Neural progenitor cell (in vitro differentiated cells): ENCODE measurements around the gene TTC9. TPM values are rescaled to one million over a fixed set of nuclear protein-coding genes. Genes with fewer than 3 reads are reported as not detected.

Experiments used
- DNase-seq: peaks from one replicate; pipeline ENCODE4 v3.0.0-alpha.2; 2016; ENCODE audit warnings: low spot score
- H2AFZ ChIP-seq: fragments of 200-600 bp; sonication (generic); replicated peaks from 2 replicates; pipeline ENCODE4 v1.6.1; 2016; ENCODE audit warnings: antibody characterized with exemption
- H3F3A ChIP-seq: fragments of 200-600 bp; sonication (generic); 2 replicates; pipeline ENCODE4 v1.6.1; 2016; ENCODE audit warnings: antibody characterized with exemption, low read depth
- H3K27ac ChIP-seq: fragments of 200-600 bp; sonication (generic); 2 replicates; pipeline ENCODE4 v1.5.1; 2016; ENCODE audit warnings: mild to moderate bottlenecking
- H3K27me3 ChIP-seq: fragments of 200-600 bp; sonication (generic); 2 replicates; pipeline ENCODE4 v1.6.1; 2016; ENCODE audit warnings: mild to moderate bottlenecking, moderate library complexity
- H3K36me3 ChIP-seq: fragments of 200-600 bp; sonication (generic); 2 replicates; pipeline ENCODE4 v1.5.1; 2016
- H3K4me1 ChIP-seq: fragments of 200-600 bp; sonication (generic); 2 replicates; pipeline ENCODE4 v1.6.1; 2016; ENCODE audit warnings: mixed run types
- H3K4me2 ChIP-seq: fragments of 200-600 bp; sonication (generic); 2 replicates; pipeline ENCODE4 v1.6.1; 2016
- H3K4me3 ChIP-seq: fragments of 200-600 bp; sonication (generic); 2 replicates; pipeline ENCODE4 v1.5.1; 2016
- H3K79me2 ChIP-seq: fragments of 200-600 bp; sonication (generic); 2 replicates; pipeline ENCODE4 v1.6.1; 2016; ENCODE audit warnings: low read depth
- H3K9ac ChIP-seq: fragments of 200-600 bp; sonication (generic); 2 replicates; pipeline ENCODE4 v1.6.1; 2016
- H3K9me3 ChIP-seq: fragments of 200-600 bp; sonication (generic); 2 replicates; pipeline ENCODE4 v1.5.1; 2016; ENCODE audit warnings: low read depth
- H4K20me1 ChIP-seq: fragments of 200-600 bp; sonication (generic); 2 replicates; pipeline ENCODE4 v1.6.1; 2016; ENCODE audit warnings: low read depth
- H3K27ac Mint-ChIP-seq: 3 replicates; pipeline ENCODE4 v1.8.0; 2021; ENCODE audit warnings: mixed read lengths
- H3K27me3 Mint-ChIP-seq: 2 replicates; pipeline ENCODE4 v1.8.0; 2022; ENCODE audit warnings: low read depth, mild to moderate bottlenecking, inconsistent platforms, moderate library complexity, mixed read lengths; ENCODE audit not compliant: insufficient read depth
- H3K36me3 Mint-ChIP-seq: 3 replicates; pipeline ENCODE4 v1.8.0; 2021; ENCODE audit warnings: mixed read lengths
- H3K4me1 Mint-ChIP-seq: 3 replicates; pipeline ENCODE4 v1.8.0; 2021; ENCODE audit warnings: mixed read lengths
- H3K4me3 Mint-ChIP-seq: 3 replicates; pipeline ENCODE4 v1.8.0; 2021; ENCODE audit warnings: mild to moderate bottlenecking, moderate library complexity, mixed read lengths
- H3K9me3 Mint-ChIP-seq: 3 replicates; pipeline ENCODE4 v1.8.0; 2020; ENCODE audit warnings: mixed read lengths
- EZH2 ChIP-seq: fragments of 200-600 bp; sonication (generic); IDR thresholded peaks from 2 replicates; pipeline ENCODE4 v1.6.1; 2017; ENCODE audit warnings: antibody characterized with exemption, mild to moderate bottlenecking, moderate library complexity
- EZH2phosphoT487 ChIP-seq: fragments of 200-600 bp; sonication (generic); IDR thresholded peaks from 2 replicates; pipeline ENCODE4 v1.6.1; 2017; ENCODE audit warnings: antibody characterized with exemption
- total RNA-seq: library from RNA; depleted of rRNA; stranded (reverse); fragments of >200 nt; gene quantifications from 2 replicates; pipeline ENCODE4 v1.2.3, GENCODE V29; 2015; ENCODE audit warnings: low replicate concordance
- TF ChIP-seq, protein P1 (sequence below): fragments of 200-600 bp; sonication (generic); IDR thresholded peaks from 2 replicates; pipeline ENCODE4 v1.5.1; 2017; ENCODE audit warnings: antibody characterized with exemption, mild to moderate bottlenecking

The TTC9 gene
- total RNA-seq, 1 donor from 2014 or later = 3.5 TPM

DNA sequence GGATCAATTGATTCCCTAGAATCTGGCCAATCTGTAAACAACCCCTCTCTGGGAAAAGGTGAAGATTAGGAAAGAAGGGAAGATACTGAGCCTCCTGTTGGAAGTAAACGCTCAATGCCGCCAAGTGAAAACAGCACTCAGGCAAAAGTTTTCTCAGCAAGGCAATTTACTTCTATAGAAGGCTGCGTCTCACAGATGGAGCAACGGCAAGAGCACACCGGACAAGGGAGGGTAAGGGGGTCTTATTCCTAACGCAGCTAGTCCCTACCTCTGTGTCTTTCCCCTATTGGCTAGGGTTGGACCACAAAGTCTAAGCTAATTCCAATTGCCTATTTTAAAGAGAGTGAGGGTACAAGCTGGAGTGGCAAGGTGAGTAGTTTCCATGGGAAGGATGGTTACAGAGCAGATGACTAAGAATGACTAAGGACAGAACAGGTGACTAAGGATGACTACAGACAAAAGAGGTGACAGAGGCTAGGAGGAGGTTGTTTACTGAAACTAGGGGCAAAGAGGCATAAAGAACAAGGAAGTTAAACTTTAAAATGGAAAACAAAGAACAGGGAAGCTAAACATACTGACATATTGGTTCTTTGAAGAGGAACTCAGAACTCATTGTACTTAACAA is 5.6 kb upstream of the TTC9 start:
- H3K4me3 Mint-ChIP-seq = no peak overlapping the region
- no peaks in the 10 kb centered on the region for H3K9me3 ChIP-seq
- no peak for DNase-seq
- peaks cover 3% of the 10 kb centered on the region for H3K36me3 Mint-ChIP-seq
- H4K20me1 ChIP-seq = no peaks in the 10 kb centered on the region
- peaks cover 7% of the 10 kb centered on the region for H3K27me3 Mint-ChIP-seq
- H3K9ac ChIP-seq = no peak overlapping the region
- H3K4me3 ChIP-seq = no peak overlapping the region
- peaks cover 22% of the 10 kb centered on the region for H3K27me3 ChIP-seq
- H3K4me2 ChIP-seq = no peak overlapping the region
- H3K27ac Mint-ChIP-seq = no peak overlapping the region
- H2AFZ ChIP-seq = no peak overlapping the region
- peaks cover 12% of the 10 kb centered on the region for H3K4me1 Mint-ChIP-seq
- no peaks in the 10 kb centered on the region for H3K36me3 ChIP-seq
- H3K9me3 Mint-ChIP-seq = peaks cover 5% of the 10 kb centered on the region
- no peaks in the 10 kb centered on the region for H3K79me2 ChIP-seq
- H3F3A ChIP-seq = peaks cover 12% of the 10 kb centered on the region
- no peaks in the 10 kb centered on the region for H3K4me1 ChIP-seq
- no peak overlapping the region for H3K27ac ChIP-seq
- no peak for TF ChIP-seq EZH2phosphoT487
- no peak for TF ChIP-seq EZH2
- TF ChIP-seq, protein P1, sequence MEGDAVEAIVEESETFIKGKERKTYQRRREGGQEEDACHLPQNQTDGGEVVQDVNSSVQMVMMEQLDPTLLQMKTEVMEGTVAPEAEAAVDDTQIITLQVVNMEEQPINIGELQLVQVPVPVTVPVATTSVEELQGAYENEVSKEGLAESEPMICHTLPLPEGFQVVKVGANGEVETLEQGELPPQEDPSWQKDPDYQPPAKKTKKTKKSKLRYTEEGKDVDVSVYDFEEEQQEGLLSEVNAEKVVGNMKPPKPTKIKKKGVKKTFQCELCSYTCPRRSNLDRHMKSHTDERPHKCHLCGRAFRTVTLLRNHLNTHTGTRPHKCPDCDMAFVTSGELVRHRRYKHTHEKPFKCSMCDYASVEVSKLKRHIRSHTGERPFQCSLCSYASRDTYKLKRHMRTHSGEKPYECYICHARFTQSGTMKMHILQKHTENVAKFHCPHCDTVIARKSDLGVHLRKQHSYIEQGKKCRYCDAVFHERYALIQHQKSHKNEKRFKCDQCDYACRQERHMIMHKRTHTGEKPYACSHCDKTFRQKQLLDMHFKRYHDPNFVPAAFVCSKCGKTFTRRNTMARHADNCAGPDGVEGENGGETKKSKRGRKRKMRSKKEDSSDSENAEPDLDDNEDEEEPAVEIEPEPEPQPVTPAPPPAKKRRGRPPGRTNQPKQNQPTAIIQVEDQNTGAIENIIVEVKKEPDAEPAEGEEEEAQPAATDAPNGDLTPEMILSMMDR = no peak

DNA sequence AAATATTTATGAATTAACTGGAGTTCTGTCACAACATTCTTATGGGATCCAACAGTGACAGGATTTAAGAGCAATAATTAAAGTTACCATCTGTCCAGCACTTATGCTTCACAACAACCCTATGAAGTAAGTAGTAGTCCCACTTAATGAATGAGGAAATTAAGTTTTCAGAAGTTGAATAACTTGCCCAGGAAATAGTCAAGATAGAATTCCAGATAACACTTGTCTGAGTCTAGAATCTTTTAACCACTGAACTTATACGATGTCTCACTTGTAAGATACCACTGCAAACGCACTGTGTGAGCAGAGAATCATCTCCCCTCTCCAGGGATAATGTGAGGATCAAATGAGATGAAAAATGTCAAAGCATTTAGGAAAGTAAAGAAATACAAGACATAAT is 3.3 kb upstream of the TTC9 start:
- Histone ChIP-seq H4K20me1 (peaks cover 7% of the 10 kb centered on the region), H2AFZ (no peak overlapping the region), H3K4me2 (no peak overlapping the region), H3K9me3 (no peaks in the 10 kb centered on the region), H3K27ac (no peak overlapping the region), H3K79me2 (peaks cover 13% of the 10 kb centered on the region), H3K4me3 (no peak overlapping the region), H3K4me1 (peaks cover 8% of the 10 kb centered on the region), H3F3A (peaks cover 15% of the 10 kb centered on the region), H3K27me3 (peaks cover 40% of the 10 kb centered on the region), H3K9ac (no peak overlapping the region), H3K36me3 (no peaks in the 10 kb centered on the region)
- peaks cover 23% of the 10 kb centered on the region for H3K4me1 Mint-ChIP-seq
- TF ChIP-seq EZH2 (no peak), EZH2phosphoT487 (no peak)
- TF ChIP-seq, protein P1 = no peak
- H3K4me3 Mint-ChIP-seq = no peak overlapping the region
- peaks cover 5% of the 10 kb centered on the region for H3K9me3 Mint-ChIP-seq
- H3K36me3 Mint-ChIP-seq = peaks cover 3% of the 10 kb centered on the region
- no peak for DNase-seq
- peaks cover 7% of the 10 kb centered on the region for H3K27me3 Mint-ChIP-seq
- H3K27ac Mint-ChIP-seq = no peak overlapping the region

DNA sequence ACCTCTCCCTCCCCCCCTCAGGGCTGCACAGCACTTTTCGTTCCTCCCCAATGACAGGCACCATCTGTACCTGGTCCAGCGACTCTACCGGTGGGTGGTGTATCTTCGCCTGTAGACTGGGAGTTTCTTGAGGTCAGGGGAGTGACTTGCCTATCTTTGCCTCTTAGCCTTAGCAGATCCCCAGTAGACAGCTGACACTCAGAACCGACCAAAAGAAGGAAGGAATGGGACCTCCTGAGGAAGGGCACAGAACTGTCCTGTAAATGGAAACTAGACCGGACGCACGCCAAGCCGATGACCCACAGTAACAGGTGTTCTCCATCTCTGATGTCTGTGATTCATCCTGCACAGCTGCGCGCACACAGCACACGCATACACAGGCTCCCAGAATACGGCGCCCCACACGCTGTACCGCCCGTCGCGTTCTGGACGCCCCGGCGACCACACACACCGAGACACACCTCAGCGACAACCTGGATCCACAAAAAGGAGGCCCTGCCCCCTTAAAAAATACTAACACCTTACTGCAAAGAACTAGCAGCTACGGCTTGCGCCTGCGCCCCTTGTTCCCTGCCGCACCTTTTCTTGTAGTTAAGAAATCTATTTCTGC is 673 bp upstream of the TTC9 start:
- no peak for DNase-seq
- no peak overlapping the region for H3K27ac ChIP-seq
- peak overlapping the region; percentile 98 for H3K4me3 ChIP-seq
- H3K9me3 Mint-ChIP-seq = peaks cover 3% of the 10 kb centered on the region
- H3K9ac ChIP-seq = no peak overlapping the region
- H2AFZ ChIP-seq = peak overlapping the region; percentile 97
- peaks cover 15% of the 10 kb centered on the region for H3F3A ChIP-seq
- TF ChIP-seq EZH2phosphoT487 (no peak), EZH2 (peak; percentile 42)
- TF ChIP-seq, protein P1 = no peak
- H3K27me3 Mint-ChIP-seq = peaks cover 7% of the 10 kb centered on the region
- H3K79me2 ChIP-seq = peaks cover 25% of the 10 kb centered on the region
- peaks cover 11% of the 10 kb centered on the region for H4K20me1 ChIP-seq
- H3K27ac Mint-ChIP-seq = no peak overlapping the region
- H3K4me2 ChIP-seq = peak overlapping the region; percentile 81
- peaks cover 35% of the 10 kb centered on the region for H3K4me1 Mint-ChIP-seq
- peaks cover 11% of the 10 kb centered on the region for H3K4me1 ChIP-seq
- H3K9me3 ChIP-seq = no peaks in the 10 kb centered on the region
- H3K4me3 Mint-ChIP-seq = peak overlapping the region; percentile 94
- H3K36me3 ChIP-seq = no peaks in the 10 kb centered on the region
- peaks cover 7% of the 10 kb centered on the region for H3K36me3 Mint-ChIP-seq
- peaks cover 51% of the 10 kb centered on the region for H3K27me3 ChIP-seq
